DOHH2 (cell line): Measurements from ENCODE around the gene HNRNPD.
"Not testable (repeated sequence)": the region's sequence is repeated elsewhere in the genome, so short reads cannot be mapped to it uniquely, and the experiment has no call there.

ENCODE experiments used
- CTCF ChIP-seq: fragments of 200-600 bp; sonication (generic); IDR thresholded peaks from one replicate; pipeline ENCODE4 v1.5.1; 2014; ENCODE audit warnings: antibody characterized with exemption, mild to moderate bottlenecking, low read depth, low read length; ENCODE audit not compliant: poor library complexity, severe bottlenecking
- EZH2phosphoT487 ChIP-seq: fragments of 200-600 bp; sonication (generic); IDR thresholded peaks from 2 replicates; pipeline ENCODE4 v1.6.1; 2017; ENCODE audit warnings: borderline replicate concordance, mild to moderate bottlenecking, antibody characterized with exemption, low read length, moderate library complexity, mixed read lengths

- TF ChIP-seq CTCF, EZH2phosphoT487: not testable (repeated sequence)
These were observed 16.3 kb upstream of the HNRNPD start for GRCh38 chr4:82390061-82390460.
